NCI-H2029 (cell line): ENCODE results near the gene PER1.

Experiments
- DNase-seq: peaks from one replicate; lab custom pipeline; 2025; lab: John Stamatoyannopoulos, UW

The PER1 gene

GRCh38 chr17:8166731-8167130, 14.5 kb upstream of the PER1 start:
- no peak for DNase-seq

GRCh38 chr17:8164815-8165131, 12.6 kb upstream of the PER1 start:
- DNase-seq: no peak

DNA sequence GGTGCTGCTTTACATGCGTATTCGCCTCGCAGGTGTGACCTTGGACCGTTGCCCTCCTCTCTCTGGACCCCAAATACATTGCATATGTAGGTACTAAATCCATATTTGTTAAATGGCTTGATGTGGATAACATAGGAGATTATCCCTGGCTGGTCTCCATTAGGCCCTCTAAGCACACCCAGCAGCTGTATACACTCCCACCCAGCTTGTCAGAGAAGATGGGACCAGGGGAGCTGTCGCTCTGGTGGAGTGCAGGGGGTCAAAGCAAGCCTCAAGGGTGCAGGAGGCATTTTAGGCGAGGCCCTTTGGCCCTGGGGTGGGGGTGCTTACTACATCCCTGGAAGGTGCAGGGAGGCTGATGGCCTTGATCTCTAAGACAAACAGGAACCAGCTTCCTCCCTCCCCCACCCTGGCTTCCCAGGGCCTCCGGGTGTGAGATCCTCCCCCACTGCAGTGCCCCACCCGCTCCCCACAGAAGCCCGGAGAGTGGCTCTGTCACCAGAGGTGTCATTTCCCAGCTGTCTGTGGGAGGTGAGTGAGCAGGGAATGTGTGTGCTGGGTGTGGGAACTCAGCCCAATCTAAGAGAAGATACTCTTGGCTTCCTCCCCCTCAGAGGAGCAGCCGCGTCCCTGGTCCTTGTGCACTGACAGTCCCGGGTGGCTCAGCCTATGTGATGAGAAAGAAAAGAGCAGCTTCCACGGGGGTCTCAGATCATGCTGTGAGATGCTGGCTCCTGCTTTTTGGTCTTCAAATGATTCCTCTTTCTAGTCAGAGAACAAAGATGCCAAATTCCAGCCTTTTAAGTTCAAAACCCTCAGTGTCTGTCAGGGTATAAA, 12.0 kb upstream of the PER1 start:
- no peak for DNase-seq

- no peak for DNase-seq
Measured at GRCh38 chr17:8162997-8163977, 11.1 kb upstream of the PER1 start.

DNA sequence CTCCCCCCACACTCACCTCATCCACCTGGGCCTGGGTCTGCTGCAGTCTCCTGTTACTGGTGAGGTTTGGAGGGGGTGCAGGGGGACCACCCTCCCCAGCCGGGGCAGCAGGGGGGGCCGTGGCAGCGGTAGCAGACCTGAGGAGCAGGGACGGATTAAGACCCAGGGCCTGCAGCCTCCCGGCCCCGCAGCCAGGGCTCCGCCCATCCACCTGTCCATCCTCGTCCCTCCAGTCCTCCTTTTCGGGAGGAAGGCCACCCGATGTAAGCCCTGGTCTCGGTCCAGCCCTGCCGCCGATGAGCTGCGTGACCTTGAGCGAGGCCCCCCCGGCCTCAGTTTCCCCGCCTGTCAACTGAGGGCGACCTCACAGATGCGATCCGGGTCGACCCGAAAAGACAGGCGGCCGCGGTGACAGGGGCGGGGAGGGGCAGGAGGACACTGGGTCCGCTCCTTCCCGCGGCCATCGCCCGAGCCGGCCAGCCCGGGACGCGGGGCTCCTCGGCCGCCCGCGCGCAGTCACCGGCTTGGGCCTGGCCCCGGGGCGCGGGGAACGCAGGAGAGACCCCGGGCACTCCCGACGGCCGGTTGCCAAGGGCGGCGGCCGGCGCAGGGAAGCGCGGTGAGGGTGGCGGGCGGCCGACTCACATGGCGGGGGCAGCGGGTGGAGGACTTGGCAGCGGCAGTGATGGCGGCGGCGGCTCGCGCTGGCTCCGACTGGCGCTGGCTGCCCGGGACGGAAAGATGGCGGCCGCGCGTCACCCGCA, 10.2 kb upstream of the PER1 start, which contains the start of gene VAMP2:
Gene VAMP2, minus strand, starts transcription at position 716 of the 764 bp plus-strand sequence. Its CDS starts 69 bp downstream, at position 647.
- peak; percentile 44 for DNase-seq

- DNase-seq: no peak
Measured at GRCh38 chr17:8161289-8162232, 9.4 kb upstream of the PER1 start.

DNA sequence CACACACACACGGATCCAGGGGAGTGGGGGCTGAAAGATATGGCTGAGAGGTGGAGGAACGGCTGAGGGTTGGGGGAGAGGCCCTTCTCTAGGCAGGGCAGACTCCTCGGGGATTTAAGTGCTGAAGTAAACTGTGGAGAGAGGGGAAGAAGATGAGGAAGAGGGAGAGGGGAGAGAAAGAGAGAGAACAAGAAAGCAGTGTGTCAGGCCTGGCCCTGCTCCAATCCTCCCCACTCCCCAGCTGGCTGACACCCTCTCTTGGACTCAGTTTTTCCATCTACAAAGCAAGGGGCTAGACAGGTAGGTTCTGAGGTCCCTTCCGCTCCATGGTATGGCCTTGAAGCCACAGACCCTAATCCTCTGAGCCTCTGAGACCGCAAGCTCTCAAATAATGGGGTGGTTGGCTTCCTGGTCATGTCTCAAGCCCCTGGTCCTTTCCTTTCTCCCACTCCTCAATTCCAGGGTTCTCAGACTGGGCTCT, 8.6 kb upstream of the PER1 start:
- no peak for DNase-seq

DNA sequence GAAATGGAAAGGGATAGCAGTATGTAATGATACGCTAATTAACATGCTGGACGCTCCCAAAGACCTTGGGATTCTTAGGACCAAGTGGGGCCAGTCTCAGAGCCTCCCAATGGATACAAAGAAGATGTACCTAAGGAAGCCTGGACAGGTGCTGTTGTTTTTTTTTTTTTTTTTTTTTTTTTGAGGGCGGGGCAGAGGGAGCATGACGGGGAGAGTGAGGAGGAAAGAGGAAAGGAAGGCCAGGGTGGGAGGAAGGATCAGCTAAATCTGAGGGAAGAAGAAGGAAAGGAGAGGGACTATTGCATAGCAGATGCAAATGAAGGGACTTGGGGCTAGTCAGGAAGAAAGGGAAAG, 8.0 kb upstream of the PER1 start:
- no peak for DNase-seq

DNA sequence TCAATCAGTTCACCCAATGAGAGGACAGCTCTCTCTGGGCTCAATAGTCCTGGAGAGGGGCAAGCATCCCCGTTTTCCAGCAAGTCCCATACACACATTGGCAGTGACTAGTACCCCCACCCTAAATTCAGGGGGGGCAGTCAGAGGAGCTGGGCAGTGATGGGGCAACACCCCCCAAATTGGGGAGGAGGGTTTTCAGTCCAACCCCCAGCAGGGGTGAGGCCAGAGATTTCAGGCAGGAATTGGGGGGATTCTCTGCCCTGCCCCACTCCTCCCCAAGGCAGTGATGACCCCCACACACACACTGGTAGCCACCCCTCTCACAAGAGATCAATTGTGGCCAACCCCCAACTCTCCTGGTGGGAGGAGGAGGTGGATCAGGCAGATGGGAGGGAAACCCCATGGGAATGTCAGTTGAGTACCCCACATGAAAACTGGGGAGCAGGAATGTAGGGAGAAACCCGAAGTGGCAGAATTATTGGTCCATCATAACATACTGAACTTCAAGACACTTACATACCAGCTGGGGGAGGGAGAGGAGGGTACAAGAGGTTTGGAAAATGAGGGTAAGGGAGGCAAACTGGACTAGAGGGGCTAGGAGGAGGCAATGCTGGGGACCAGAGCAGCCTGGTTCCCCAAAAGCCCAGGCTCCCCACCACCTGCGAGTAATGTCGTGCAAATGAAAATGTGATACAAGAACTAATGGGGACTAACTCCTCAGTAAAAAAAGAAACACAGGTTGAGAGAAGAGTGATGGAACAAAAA, 7.4 kb upstream of the PER1 start:
- DNase-seq: no peak

DNA sequence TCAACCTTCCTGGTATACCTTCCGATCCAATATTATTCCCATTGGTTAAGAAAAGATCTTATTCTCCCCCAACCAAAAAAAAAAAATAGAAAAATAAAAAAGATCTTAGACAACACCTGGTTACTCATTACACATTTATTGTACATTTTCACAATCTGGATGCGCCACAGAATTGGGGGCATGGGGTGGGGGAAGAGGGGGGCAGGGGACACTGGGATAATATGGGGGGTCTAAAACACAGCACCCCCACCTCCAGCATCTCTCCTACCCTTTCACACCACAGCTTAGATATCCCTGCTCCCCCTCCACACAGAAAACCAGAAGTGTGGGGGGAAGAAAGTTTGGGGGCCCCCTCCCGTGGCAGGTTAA, 6.8 kb upstream of the PER1 start:
- DNase-seq: no peak

DNA sequence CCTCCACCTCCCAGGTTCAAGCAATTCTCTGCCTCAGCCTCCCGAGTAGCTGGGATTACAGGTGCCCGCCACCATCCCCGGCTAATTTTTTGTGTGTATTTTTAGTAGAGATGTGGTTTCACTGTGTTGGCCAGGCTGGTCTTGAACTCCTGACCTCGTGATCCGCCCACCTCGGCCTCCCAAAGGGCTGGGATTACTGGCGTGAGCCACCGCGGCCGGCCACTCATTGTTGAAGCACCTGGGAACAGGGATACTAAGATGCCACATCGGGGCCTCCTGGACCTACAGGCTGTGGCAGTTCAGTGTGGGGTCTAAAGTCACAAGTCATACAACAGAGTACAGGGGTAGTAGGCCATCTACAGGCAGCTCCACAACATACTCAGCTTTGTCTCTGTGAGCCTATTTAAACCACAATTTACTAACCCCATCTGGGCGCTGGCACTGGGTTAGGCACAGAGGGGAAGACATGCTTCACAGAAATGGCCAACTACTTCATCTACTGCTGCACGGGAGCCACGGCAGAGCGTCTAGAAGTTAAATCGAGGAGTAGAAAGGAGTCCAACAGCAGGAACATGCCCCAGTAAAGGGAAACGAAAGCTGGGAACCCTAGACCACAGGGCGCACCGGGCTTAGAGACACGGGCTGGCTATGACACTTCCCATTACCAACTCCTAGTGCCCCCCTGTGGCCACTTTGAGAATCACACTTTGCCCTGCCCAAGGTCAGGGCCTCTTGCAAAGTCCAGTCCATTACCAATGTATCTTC, 6.2 kb upstream of the PER1 start:
- peak; percentile 55 for DNase-seq

GRCh38 chr17:8156246-8156992, 4.2 kb upstream of the PER1 start:
- peak; percentile 97 for DNase-seq

- no peak for DNase-seq
Measured at GRCh38 chr17:8155996-8156245, 3.7 kb upstream of the PER1 start.

DNA sequence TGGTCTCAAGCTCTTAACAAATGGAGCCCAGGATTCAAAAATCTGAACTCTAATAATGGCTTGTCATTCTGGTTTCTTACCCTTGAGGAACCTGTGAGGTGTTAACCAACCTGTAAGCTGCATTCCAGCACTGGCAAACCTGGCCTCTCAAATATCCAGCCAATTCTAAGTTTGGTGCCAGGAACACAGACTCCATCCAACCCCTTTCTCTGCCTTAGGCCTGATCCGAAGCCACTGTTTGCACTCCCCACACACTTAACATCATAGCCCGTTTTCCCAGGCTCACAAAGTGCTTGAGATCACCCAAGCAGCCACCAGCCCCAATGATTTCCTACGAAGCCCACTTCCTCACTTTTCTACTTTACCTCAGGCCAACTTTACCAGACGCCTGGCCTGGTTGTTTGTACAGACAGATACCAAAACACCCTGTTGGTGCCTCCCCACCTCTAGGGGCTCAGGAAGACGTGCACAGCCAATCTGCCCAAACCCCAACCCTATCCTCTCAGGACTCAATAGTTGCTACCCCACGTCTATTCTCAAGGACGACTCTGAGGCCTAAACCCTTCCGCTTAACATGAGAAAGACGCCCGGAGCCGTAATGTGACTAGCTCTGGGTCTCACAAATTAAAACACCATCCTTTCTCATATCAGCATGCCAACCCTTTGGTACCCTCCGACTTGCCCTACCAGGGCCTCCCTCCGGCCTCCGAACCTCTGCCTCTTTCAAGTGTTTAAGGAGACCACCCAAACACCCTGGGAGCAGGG, 3.2 kb upstream of the PER1 start:
- no peak for DNase-seq

DNA sequence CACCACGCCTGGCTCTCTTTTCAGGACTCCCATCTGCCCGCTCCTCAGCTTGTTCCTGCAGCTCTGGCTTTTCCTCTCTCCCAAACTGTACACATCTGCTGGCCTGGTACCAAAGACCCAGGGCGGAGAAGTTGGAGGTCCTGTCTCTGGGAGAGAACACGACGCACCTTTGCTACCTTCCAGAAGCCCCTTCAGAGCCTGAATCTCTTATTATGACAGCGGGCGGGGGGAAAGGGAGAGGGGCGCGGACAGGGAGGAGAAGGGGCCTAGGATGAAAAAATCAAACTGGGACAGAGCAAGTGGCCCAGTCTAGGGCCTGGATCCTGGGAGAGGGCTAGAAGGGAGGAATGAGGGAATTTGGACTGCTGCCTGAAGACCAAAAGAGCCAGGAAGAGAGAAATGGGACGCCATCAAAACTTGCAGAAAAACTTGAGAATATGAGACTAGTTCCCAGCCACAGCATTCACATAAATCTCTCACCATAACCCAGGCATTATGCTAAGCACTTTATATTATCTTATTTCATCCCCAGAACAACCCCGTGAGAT, 2.5 kb upstream of the PER1 start:
- DNase-seq: no peak

DNA sequence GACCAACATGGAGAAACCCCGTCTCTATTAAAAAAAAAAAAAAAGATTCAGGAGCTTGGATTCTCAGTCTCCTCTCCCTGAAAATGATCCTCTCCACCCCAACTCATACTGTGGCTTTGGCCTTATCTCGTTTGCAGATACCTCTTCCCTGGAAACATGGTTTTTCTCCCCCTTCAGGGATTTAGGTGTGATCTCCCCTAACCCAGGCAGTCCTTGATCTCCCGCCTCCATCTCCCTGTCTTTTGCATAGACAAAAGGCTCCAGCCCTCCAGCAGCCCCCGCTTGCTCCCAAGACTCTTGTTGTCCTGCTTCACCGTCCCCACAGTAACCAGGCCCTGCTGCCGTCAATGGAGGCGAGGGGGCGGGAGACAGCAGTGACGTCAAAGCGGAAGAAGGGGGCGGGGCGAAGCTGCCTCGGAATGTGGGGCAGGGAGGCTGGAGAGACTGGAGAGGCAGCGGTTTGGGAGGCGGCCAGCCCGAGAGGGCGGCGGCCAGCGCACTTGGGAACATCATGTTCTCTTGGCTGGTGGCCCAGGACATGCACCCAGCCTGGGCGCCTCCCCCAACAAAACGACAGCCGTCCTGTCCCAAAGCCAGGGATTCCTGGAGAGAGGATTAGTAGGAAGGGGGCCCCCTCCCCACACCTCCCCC, 1.9 kb upstream of the PER1 start:
- DNase-seq: peak; percentile 69

- DNase-seq: no peak
Measured at GRCh38 chr17:8153525-8153956, 1.3 kb upstream of the PER1 start.
